ENCODE data around the gene STAMBPL1.

STAMBPL1 gene

GRCh38 chr10:88896372-88896993, 16.4 kb downstream of the STAMBPL1 start:
- DNase-seq, result no peak

- DNase-seq, result no peak
Measured at GRCh38 chr10:88896994-88897853, 17.2 kb downstream of the STAMBPL1 start.

- DNase-seq, result no peak
Measured at GRCh38 chr10:88898727-88899126, 18.7 kb downstream of the STAMBPL1 start.

- DNase-seq, result no peak
Measured at GRCh38 chr10:88899886-88900285, 19.8 kb downstream of the STAMBPL1 start.

- no peak for DNase-seq
Measured at GRCh38 chr10:88901206-88901983, 21.4 kb downstream of the STAMBPL1 start.

- DNase-seq, result no peak
Measured at GRCh38 chr10:88901984-88902789, 22.1 kb downstream of the STAMBPL1 start.

GRCh38 chr10:88903715-88904114, 23.7 kb downstream of the STAMBPL1 start:
- DNase-seq, result no peak

- DNase-seq, result no peak
Measured at GRCh38 chr10:88906921-88907320, 26.9 kb downstream of the STAMBPL1 start.

- no peak for DNase-seq
Measured at GRCh38 chr10:88908194-88908593, 28.1 kb downstream of the STAMBPL1 start.

- no peak for DNase-seq
Measured at GRCh38 chr10:88911116-88911515, 31.1 kb downstream of the STAMBPL1 start.

- no peak for DNase-seq
Measured at GRCh38 chr10:88911851-88912250, 31.8 kb downstream of the STAMBPL1 start.

GRCh38 chr10:88913127-88913526, 33.1 kb downstream of the STAMBPL1 start:
- DNase-seq, result peak; percentile 2

- no peak for DNase-seq
Measured at GRCh38 chr10:88913788-88914187, 33.7 kb downstream of the STAMBPL1 start.

GRCh38 chr10:88915781-88916180, 35.7 kb downstream of the STAMBPL1 start:
- DNase-seq, result no peak

- DNase-seq, result no peak
Measured at GRCh38 chr10:88916231-88916630, 36.2 kb downstream of the STAMBPL1 start.

- no peak for DNase-seq
Measured at GRCh38 chr10:88916986-88917385, 36.9 kb downstream of the STAMBPL1 start.

GRCh38 chr10:88918191-88918905, 38.3 kb downstream of the STAMBPL1 start:
- no peak for DNase-seq

GRCh38 chr10:88919041-88919440, 39.0 kb downstream of the STAMBPL1 start:
- no peak for DNase-seq

- no peak for DNase-seq
Measured at GRCh38 chr10:88920198-88920597, 40.2 kb downstream of the STAMBPL1 start.

- DNase-seq, result no peak
Measured at GRCh38 chr10:88920986-88921593, 41.0 kb downstream of the STAMBPL1 start.

- no peak for DNase-seq
Measured at GRCh38 chr10:88922041-88922440, 42.0 kb downstream of the STAMBPL1 start.

- DNase-seq, result no peak
Measured at GRCh38 chr10:88923520-88923919, 43.5 kb downstream of the STAMBPL1 start.
